ENCODE measurements around the gene NINJ2.

- no peak for TF ChIP-seq CTCF (IDR thresholded peaks at IDR 0.05)
- no peak for TF ChIP-seq POLR2A (IDR thresholded peaks at IDR 0.05)
Measured at GRCh38 chr12:661720-662486, 1.3 kb downstream of the NINJ2 start.
